ENCODE measurements around the gene CIZ1. TPM values are rescaled to one million over a fixed set of nuclear protein-coding genes. Genes with fewer than 3 reads are reported as not detected.

The CIZ1 gene
- total RNA-seq, 1 donor from 2014 or later: 33.4 TPM

DNA sequence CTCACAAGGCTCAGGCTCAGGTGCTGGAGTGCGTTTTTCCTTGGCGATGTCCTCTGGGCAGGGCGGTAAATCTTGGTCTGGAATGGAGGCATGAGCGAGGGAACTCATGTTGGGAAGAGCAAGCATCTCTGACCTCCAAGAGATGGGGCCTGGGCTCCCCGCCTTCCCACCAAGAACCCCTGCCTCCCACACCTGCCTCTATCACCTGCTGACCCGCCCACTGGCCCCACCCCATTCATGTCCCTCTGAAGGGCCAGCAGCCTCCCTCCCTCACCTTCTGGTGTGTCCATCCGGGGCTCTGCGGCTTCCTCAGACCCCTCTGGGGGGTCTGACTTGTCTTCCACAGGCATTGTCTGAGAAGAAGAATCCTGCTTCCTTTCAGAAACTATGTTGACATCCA is 10.9 kb downstream of the CIZ1 start:
- no peaks in the 10 kb centered on the region for H3K4me1 ChIP-seq
- peaks cover 6% of the 10 kb centered on the region for H3K36me3 ChIP-seq
- H3K27me3 ChIP-seq: no peaks in the 10 kb centered on the region
- H3F3A ChIP-seq (ENCODE audit: low read depth): peaks cover 8% of the 10 kb centered on the region
- no peaks in the 10 kb centered on the region for H3K9me3 ChIP-seq (ENCODE audit: low read depth)
- no peak overlapping the region for H3K27ac ChIP-seq
- Mint-ChIP-seq H3K4me3 (no peak overlapping the region), H3K9me3 (peaks cover 7% of the 10 kb centered on the region), H3K4me1 (no peaks in the 10 kb centered on the region), H3K36me3 (peaks cover 47% of the 10 kb centered on the region), H3K27ac (no peak overlapping the region), H3K27me3 (ENCODE audit: insufficient read depth, low read depth) (peaks cover 3% of the 10 kb centered on the region)
- no peaks in the 10 kb centered on the region for H3K79me2 ChIP-seq (ENCODE audit: low read depth)
- no peak overlapping the region for H2AFZ ChIP-seq (replicated peaks)
- DNase-seq (ENCODE audit: low spot score): no peak
- no peak overlapping the region for H3K4me2 ChIP-seq
- H4K20me1 ChIP-seq (ENCODE audit: low read depth): no peaks in the 10 kb centered on the region
- no peak overlapping the region for H3K4me3 ChIP-seq
- H3K9ac ChIP-seq: no peak overlapping the region
- TF ChIP-seq, protein P1, sequence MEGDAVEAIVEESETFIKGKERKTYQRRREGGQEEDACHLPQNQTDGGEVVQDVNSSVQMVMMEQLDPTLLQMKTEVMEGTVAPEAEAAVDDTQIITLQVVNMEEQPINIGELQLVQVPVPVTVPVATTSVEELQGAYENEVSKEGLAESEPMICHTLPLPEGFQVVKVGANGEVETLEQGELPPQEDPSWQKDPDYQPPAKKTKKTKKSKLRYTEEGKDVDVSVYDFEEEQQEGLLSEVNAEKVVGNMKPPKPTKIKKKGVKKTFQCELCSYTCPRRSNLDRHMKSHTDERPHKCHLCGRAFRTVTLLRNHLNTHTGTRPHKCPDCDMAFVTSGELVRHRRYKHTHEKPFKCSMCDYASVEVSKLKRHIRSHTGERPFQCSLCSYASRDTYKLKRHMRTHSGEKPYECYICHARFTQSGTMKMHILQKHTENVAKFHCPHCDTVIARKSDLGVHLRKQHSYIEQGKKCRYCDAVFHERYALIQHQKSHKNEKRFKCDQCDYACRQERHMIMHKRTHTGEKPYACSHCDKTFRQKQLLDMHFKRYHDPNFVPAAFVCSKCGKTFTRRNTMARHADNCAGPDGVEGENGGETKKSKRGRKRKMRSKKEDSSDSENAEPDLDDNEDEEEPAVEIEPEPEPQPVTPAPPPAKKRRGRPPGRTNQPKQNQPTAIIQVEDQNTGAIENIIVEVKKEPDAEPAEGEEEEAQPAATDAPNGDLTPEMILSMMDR (IDR thresholded peaks at IDR 0.05): no peak
- no peak for TF ChIP-seq EZH2phosphoT487 (IDR thresholded peaks at IDR 0.05)
- TF ChIP-seq EZH2 (IDR thresholded peaks at IDR 0.05): no peak

DNA sequence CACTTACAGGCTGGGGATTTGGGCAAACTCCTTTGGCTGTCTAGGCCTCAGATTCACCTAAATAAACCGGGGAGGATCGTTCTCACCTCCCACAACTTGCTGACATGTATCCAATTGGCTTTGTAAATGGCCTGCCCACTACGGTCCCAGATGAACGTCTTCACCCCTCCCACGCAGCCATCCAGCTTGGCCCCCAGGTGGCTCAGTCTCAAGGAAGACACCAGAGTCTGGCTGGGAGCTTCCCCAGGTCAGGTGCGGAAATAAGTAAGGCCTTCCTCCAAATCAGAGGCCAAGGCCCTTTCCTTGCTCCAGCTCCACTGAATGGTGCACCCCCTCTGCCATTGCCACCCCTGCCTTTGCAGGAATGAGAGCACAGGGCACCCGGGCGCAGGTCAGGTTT is 11.4 kb downstream of the CIZ1 start:
- no peak overlapping the region for H3K4me3 ChIP-seq
- no peak overlapping the region for H3K4me2 ChIP-seq
- peaks cover 6% of the 10 kb centered on the region for H3K36me3 ChIP-seq
- no peak overlapping the region for H3K9ac ChIP-seq
- no peaks in the 10 kb centered on the region for H3K4me1 ChIP-seq
- no peaks in the 10 kb centered on the region for H4K20me1 ChIP-seq (ENCODE audit: low read depth)
- no peaks in the 10 kb centered on the region for H3K9me3 ChIP-seq (ENCODE audit: low read depth)
- H3K27ac ChIP-seq: no peak overlapping the region
- H3K79me2 ChIP-seq (ENCODE audit: low read depth): no peaks in the 10 kb centered on the region
- no peak overlapping the region for H2AFZ ChIP-seq (replicated peaks)
- H3K27me3 Mint-ChIP-seq (ENCODE audit: insufficient read depth, low read depth): peaks cover 3% of the 10 kb centered on the region
- no peak for DNase-seq (ENCODE audit: low spot score)
- TF ChIP-seq EZH2 (IDR thresholded peaks at IDR 0.05) (no peak), EZH2phosphoT487 (IDR thresholded peaks at IDR 0.05) (no peak)
- TF ChIP-seq, protein P1 (IDR thresholded peaks at IDR 0.05): no peak
- H3K9me3 Mint-ChIP-seq: peaks cover 7% of the 10 kb centered on the region
- no peaks in the 10 kb centered on the region for H3K27me3 ChIP-seq
- peaks cover 51% of the 10 kb centered on the region for H3K36me3 Mint-ChIP-seq
- peaks cover 8% of the 10 kb centered on the region for H3F3A ChIP-seq (ENCODE audit: low read depth)
- no peak overlapping the region for H3K4me3 Mint-ChIP-seq
- no peak overlapping the region for H3K27ac Mint-ChIP-seq
- H3K4me1 Mint-ChIP-seq: no peaks in the 10 kb centered on the region

DNA sequence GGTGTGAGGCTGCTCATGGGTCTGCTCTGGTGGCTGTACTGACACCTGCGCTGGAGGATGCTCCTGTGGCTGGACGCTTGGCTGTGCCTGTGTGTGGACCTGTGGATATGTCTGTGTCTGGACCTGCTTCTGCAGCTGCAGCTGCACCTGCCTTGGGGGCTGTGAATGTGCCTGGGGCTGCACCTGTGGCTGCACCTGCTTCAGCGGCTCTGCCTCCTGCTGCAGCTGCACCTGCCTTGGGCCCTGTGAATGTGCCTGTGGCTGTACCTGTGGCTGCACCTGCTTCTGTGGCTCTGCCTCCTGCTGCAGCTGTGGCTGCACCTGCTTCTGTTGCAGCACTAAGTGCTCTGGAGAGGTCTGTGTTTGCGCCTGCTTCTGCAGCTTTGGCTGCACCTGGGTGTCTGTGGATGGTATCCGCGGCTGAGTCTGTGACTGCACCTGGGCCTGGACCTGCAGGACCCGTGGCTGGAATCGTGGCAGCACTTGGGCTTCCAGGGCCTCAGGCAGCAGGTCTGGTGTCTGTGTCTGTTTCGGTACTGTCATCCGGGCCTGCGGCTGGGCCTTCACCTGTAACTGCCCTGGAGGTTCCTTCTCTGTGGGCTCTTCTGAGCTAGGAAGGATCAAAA is 12.5 kb downstream of the CIZ1 start:
- Histone ChIP-seq H3K9me3 (ENCODE audit: low read depth) (no peaks in the 10 kb centered on the region), H3K36me3 (peaks cover 6% of the 10 kb centered on the region), H3K9ac (no peak overlapping the region), H3K4me1 (no peaks in the 10 kb centered on the region), H2AFZ (replicated peaks) (no peak overlapping the region), H3F3A (ENCODE audit: low read depth) (peaks cover 2% of the 10 kb centered on the region), H3K27me3 (no peaks in the 10 kb centered on the region), H3K27ac (no peak overlapping the region), H4K20me1 (ENCODE audit: low read depth) (no peaks in the 10 kb centered on the region), H3K79me2 (ENCODE audit: low read depth) (no peaks in the 10 kb centered on the region), H3K4me3 (no peak overlapping the region), H3K4me2 (no peak overlapping the region)
- H3K9me3 Mint-ChIP-seq: peaks cover 7% of the 10 kb centered on the region
- TF ChIP-seq EZH2phosphoT487 (IDR thresholded peaks at IDR 0.05) (no peak), EZH2 (IDR thresholded peaks at IDR 0.05) (no peak)
- TF ChIP-seq, protein P1 (IDR thresholded peaks at IDR 0.05): no peak
- H3K4me1 Mint-ChIP-seq: no peaks in the 10 kb centered on the region
- DNase-seq (ENCODE audit: low spot score): no peak
- H3K4me3 Mint-ChIP-seq: no peak overlapping the region
- H3K36me3 Mint-ChIP-seq: peaks cover 51% of the 10 kb centered on the region
- H3K27me3 Mint-ChIP-seq (ENCODE audit: insufficient read depth, low read depth): peaks cover 3% of the 10 kb centered on the region
- H3K27ac Mint-ChIP-seq: no peak overlapping the region

All from neural progenitor cell (in vitro differentiated cells).